ENCODE data around the gene RPL37.

GRCh38 chr5:40823459-40823858 lies 11.6 kb downstream of the RPL37 start:
- TF ChIP-seq CTCF (conservative IDR thresholded peaks at IDR 0.05 in 1 of 2, IDR thresholded peaks at IDR 0.05 in 1 of 2; ENCODE audit: low read depth in 1 of 2, low read length in 2 of 2): no peak
- no peak for TF ChIP-seq EZH2 (IDR thresholded peaks at IDR 0.05; ENCODE audit: low read length, missing control alignments)
